Testis (tissue), 2 donors: Measurements from ENCODE around the gene IGFBP2.

Source experiments
- POLR2A ChIP-seq: fragments of 450-650 bp; IDR thresholded peaks from one replicate; pipeline ENCODE4 v1.6.1; 2017; ENCODE audit warnings: antibody characterized with exemption, mild to moderate bottlenecking, moderate library complexity
- TF ChIP-seq, protein P1 (sequence below), 3 experiments: fragments of 450-650 bp in 2 of 3; fragments of 200-600 bp in 1 of 3; sonication (generic) in 1 of 3; IDR thresholded peaks; one replicate each; pipeline ENCODE4 v1.5.1; 2016 to 2019; ENCODE audit warnings: antibody characterized with exemption in 3 of 3, mild to moderate bottlenecking in 2 of 3, moderate library complexity in 1 of 3

- TF ChIP-seq, protein P1, sequence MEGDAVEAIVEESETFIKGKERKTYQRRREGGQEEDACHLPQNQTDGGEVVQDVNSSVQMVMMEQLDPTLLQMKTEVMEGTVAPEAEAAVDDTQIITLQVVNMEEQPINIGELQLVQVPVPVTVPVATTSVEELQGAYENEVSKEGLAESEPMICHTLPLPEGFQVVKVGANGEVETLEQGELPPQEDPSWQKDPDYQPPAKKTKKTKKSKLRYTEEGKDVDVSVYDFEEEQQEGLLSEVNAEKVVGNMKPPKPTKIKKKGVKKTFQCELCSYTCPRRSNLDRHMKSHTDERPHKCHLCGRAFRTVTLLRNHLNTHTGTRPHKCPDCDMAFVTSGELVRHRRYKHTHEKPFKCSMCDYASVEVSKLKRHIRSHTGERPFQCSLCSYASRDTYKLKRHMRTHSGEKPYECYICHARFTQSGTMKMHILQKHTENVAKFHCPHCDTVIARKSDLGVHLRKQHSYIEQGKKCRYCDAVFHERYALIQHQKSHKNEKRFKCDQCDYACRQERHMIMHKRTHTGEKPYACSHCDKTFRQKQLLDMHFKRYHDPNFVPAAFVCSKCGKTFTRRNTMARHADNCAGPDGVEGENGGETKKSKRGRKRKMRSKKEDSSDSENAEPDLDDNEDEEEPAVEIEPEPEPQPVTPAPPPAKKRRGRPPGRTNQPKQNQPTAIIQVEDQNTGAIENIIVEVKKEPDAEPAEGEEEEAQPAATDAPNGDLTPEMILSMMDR (IDR thresholded peaks at IDR 0.05), result no peak
- no peak for TF ChIP-seq POLR2A
Observed at GRCh38 chr2:216693414-216694080, 60.3 kb downstream of the IGFBP2 start.
